Measurements from ENCODE around the gene ZNF652.

The ZNF652 gene

GRCh38 chr17:49361902-49362722 is at the start of gene ZNF652:
TSS of gene ZNF652 (minus strand) at chr17:49362250. CDS start at chr17:49317725, 44,525 bp downstream.
- TF ChIP-seq ZC3H10 (CRISPR knock-in tag; IDR thresholded peaks at IDR 0.05): no peak
- no peak for TF ChIP-seq POU6F1 (CRISPR knock-in tag; IDR thresholded peaks at IDR 0.05; ENCODE audit: borderline replicate concordance, low read depth)
- no peak for TF ChIP-seq CSRNP3 (CRISPR knock-in tag; IDR thresholded peaks at IDR 0.05)
- no peak for TF ChIP-seq OSR1 (CRISPR knock-in tag; IDR thresholded peaks at IDR 0.05)
- no peak for TF ChIP-seq ZFP3 (CRISPR knock-in tag; IDR thresholded peaks at IDR 0.05)
- TF ChIP-seq SNAI2 (CRISPR knock-in tag; IDR thresholded peaks at IDR 0.05): no peak
- no peak for TF ChIP-seq ISL1 (CRISPR knock-in tag; IDR thresholded peaks at IDR 0.05)
- no peak for TF ChIP-seq ZNF70 (CRISPR knock-in tag; IDR thresholded peaks at IDR 0.05)
- no peak for TF ChIP-seq CREB5 (CRISPR knock-in tag; IDR thresholded peaks at IDR 0.05; ENCODE audit: low read depth)
- TF ChIP-seq TCF4 (CRISPR knock-in tag; IDR thresholded peaks at IDR 0.05; ENCODE audit: borderline replicate concordance): no peak
- TF ChIP-seq ESRRG (CRISPR knock-in tag; IDR thresholded peaks at IDR 0.05): no peak
- TF ChIP-seq ZFP30 (CRISPR knock-in tag; IDR thresholded peaks at IDR 0.05): no peak
- TF ChIP-seq ZNF8 (CRISPR knock-in tag; IDR thresholded peaks at IDR 0.05): no peak
- TF ChIP-seq PPARA (CRISPR knock-in tag; IDR thresholded peaks at IDR 0.05; ENCODE audit: borderline replicate concordance): no peak
- no peak for TF ChIP-seq PATZ1 (CRISPR knock-in tag; IDR thresholded peaks at IDR 0.05; ENCODE audit: borderline replicate concordance)
- TF ChIP-seq TOX (CRISPR knock-in tag; IDR thresholded peaks at IDR 0.05; ENCODE audit: borderline replicate concordance): no peak
- TF ChIP-seq RARB (CRISPR knock-in tag; IDR thresholded peaks at IDR 0.05): no peak
- no peak for TF ChIP-seq GLIS3 (CRISPR knock-in tag; IDR thresholded peaks at IDR 0.05)
- peak; percentile 64 for ATAC-seq

- no peak for ATAC-seq
- TF ChIP-seq TSHZ2 (CRISPR knock-in tag; IDR thresholded peaks at IDR 0.05) (no peak), ZFP30 (CRISPR knock-in tag; IDR thresholded peaks at IDR 0.05) (no peak), CSDC2 (CRISPR knock-in tag; IDR thresholded peaks at IDR 0.05) (no peak), ZFP3 (CRISPR knock-in tag; IDR thresholded peaks at IDR 0.05) (no peak), ZNF70 (CRISPR knock-in tag; IDR thresholded peaks at IDR 0.05) (no peak), CREB5 (CRISPR knock-in tag; IDR thresholded peaks at IDR 0.05; ENCODE audit: low read depth) (no peak), CSRNP3 (CRISPR knock-in tag; IDR thresholded peaks at IDR 0.05) (no peak), GLIS3 (CRISPR knock-in tag; IDR thresholded peaks at IDR 0.05) (no peak), ESRRG (CRISPR knock-in tag; IDR thresholded peaks at IDR 0.05) (no peak), TOX (CRISPR knock-in tag; IDR thresholded peaks at IDR 0.05; ENCODE audit: borderline replicate concordance) (no peak), PATZ1 (CRISPR knock-in tag; IDR thresholded peaks at IDR 0.05; ENCODE audit: borderline replicate concordance) (no peak)
Measured at GRCh38 chr17:49409066-49409465, 47.0 kb upstream of the ZNF652 start.
